HG03439 (cell line): ENCODE data around the gene KTN1.
A peak's percentile ranks its signal among the peaks of the same experiment; 100 is the strongest.

Experiments used
- ATAC-seq: cut with Tn5 transposase; IDR thresholded peaks from one replicate; pipeline ENCODE4 v1.9.1; 2021; ENCODE audit warnings: mild to moderate bottlenecking, moderate library complexity; ENCODE audit not compliant: unreplicated experiment

KTN1 gene

DNA sequence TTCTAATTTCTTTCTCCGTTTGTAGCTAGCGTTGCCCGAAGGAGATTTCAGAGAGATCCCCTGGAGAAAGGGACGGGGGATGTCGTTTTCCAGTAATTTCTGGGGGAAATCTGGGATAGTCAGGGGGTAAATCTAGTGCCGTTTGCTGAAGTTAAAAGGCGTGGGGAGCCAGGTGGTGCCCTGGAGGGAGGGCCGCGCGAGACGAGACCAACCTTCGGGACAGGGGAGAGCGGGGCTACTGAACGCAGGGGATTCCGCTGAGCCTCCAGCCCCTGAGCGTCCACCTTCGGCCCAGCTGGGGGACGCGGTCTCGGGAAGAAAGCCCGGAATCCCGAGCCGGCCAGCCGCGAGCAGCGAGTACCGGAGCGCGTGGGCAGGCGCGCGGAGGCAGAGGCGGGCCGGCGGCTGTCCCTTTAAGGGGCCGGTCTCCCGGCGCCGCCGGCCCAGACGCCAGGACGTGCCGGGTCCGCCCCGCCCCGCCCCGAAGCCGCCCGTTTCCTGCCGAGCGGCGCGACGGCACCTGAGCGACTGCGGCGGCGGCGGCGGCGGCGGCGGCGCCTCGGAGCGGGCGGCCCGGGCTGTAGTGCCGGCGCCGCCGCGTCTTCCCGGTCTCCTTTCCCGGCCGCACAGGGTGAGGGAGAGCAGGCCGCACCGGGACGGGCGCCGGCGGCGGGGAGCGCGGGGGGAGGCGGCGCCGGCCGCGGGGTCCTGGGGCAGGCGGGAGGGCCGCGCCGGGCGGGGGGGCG, at the start of gene KTN1:
Gene KTN1 (plus strand): TSS at position 484 of the 746 bp plus-strand sequence. CDS start 31,842 bp downstream, outside the sequence.
- ATAC-seq, result peak; percentile 81

DNA sequence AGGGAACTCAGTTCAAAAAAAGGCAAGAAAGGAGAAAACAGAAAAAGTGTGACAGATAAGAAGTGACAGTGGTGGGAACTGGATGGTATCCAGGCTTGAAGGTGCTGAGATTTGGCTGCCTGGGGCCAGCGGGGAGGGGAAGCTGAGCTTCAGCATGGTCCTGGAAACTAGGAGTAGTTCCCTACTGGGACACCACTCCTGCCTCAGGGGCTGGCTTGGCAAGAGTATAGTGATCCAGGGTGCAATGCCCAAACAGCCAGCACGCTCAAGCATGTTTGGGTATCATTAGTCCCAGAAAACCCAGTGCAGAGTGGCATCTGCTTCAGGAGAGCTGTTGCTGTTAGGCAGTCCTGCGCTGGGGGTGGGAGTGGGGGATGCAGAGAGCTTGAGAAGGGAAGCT, 49.5 kb upstream of the KTN1 start:
- ATAC-seq, result no peak

GRCh38 chr14:55532645-55533344, 47.2 kb upstream of the KTN1 start:
- no peak for ATAC-seq

DNA sequence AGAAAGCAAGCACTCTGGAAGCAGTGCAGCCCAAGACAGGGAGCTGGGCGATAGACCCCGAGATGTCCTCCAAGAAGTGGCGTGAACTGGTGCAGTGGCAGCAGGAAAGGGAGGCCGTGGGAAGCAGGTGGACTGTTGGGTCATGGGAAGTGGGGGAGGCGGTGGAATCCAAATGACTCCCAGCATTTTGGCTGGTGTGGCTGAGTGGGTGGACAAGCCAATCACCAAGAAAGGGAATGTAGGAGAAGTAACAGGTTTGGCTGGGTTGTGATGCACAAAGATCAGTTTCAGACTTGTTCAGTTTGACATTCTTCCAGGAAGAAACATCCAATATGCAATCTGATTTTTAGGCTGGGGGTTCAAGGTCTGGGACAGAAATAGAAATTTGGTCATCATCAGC, 46.0 kb upstream of the KTN1 start:
- no peak for ATAC-seq

- ATAC-seq, result no peak
Observed at GRCh38 chr14:55535516-55536203, 44.3 kb upstream of the KTN1 start.

DNA sequence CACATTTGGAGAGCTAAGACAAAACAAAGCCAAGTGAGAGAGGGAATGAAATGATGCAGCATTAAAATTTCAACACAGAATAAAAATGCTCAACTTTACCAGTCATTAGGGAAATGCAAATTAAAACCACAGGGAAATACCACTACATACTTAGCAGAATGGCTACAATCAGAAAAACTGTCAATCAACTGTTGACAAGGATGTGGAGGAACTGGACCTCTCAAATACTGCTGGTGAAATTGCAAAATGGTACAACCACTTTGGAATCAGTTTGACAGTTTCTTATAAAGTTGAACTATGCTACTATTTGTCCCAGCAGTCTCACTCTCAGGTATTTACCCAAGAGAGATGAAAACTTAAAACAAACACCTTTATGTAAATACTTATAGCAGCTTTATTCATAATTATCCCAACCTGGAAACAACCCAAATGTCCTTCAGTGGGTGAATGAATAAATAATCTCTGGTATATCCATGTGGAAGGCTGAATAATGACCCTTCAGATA, 43.8 kb upstream of the KTN1 start:
- ATAC-seq, result no peak

GRCh38 chr14:55537782-55538181, 42.2 kb upstream of the KTN1 start:
- no peak for ATAC-seq

DNA sequence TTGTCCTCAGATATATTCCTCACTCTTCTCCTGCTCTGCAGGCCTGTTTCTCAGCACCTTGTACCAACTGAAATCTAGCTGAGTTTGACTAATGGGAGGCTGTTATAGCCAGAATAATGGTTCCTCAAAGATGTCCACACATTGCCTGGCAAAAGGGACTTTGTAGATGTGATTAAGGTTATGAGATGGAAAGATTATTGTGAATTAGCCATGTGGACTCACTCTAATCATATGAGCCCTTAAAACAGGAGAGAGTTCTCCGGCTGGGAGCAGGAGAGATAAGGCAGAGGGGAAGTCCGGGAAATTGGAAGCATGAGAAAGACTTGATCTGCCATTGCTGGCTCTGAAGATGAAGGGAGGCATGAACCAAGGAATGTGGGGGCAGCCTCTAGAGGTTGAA, 40.0 kb upstream of the KTN1 start:
- no peak for ATAC-seq

GRCh38 chr14:55540847-55541773, 38.9 kb upstream of the KTN1 start:
- ATAC-seq, result no peak

- ATAC-seq, result no peak
Observed at GRCh38 chr14:55545779-55546178, 34.2 kb upstream of the KTN1 start.

GRCh38 chr14:55546212-55546874, 33.7 kb upstream of the KTN1 start:
- ATAC-seq, result no peak

- no peak for ATAC-seq
Observed at GRCh38 chr14:55547650-55548315, 32.2 kb upstream of the KTN1 start.

DNA sequence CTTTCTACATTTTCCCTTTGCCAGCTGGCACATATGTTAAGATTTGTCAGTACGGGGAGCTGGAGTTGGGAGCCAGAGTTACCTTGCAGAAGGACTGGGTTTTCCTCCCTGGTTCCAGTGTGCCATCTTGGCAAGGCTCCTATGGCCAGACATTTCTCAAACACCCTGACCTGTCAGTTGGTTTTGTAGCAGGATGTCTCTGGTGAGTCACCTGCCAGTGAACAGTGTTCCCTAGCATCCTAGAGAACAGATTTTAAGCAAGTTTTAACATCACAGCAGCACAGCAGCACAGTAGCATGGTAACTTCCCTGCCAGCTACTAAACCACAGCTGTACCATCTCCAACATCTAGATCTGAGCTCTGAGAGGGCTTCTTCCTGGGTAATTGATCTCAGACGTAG, 26.2 kb upstream of the KTN1 start:
- no peak for ATAC-seq

DNA sequence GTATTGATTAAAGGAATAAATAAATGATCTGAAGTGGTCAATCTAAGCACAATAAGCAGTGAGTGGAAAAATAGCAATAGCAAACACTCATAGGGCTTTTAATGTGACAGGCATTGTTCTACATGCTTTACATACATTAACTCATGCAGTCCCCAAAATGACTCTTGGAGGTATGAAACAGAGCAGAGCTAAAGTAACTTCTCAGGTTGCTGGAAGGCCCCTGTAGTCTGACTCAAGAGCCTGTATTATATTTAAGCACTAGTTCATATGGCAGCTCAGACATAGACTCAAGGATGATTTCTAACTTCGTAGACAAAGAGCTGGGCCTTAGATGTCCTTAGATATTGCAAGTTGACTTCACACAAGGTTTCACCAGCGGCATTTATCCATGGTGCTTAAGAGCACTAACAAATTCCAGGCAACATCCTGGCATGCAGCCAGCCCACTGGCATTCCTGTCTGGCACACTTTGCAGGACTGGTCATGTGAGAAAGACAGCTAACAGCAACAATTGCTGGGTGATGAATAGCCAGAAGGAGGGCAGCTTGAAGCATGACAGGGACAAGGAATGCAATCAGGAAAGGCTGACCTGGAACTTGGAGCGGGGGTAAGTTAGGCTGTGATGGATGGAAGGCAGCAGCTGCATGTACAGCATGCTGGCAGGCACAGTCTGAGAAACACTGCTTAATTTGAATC, 22.9 kb upstream of the KTN1 start:
- ATAC-seq, result no peak

DNA sequence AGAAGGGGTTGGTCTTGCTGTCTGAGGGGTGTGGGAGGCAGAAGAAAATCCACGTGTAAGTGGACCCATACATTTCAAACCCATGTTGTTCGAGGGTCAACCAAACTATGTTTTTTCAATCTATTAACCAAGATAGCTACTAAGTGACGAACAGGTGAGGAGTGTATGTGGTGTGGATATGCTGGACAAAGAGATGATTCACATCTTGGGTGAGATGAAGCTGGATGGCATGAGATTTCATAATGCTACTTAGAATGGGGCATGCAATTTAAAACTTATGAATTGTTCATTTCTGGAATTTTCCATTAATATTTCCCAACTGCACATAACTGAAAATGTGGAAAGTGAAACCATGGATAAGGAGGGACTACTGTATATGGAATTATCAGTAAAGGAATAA, 17.9 kb upstream of the KTN1 start:
- no peak for ATAC-seq

DNA sequence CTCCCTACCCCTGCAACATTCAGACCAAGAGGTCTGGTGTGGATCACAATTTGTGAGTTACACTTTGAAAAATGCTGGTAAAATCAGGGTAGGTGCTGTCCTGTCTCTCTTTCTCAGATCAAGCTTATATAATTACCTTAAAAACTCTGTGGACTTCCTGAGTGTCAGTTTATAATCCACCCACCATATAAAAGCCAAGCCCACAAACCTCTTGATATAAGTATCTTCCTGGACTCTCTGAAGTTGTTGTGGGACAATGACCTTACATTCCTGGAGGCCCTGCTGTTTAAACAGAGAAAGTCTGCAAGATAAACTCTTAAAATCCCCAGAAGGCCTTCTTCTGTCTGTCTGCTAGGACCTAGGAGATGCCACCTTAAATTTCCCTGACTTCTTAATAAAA, 11.4 kb upstream of the KTN1 start:
- no peak for ATAC-seq

GRCh38 chr14:55571125-55571889, 8.7 kb upstream of the KTN1 start:
- ATAC-seq, result no peak

DNA sequence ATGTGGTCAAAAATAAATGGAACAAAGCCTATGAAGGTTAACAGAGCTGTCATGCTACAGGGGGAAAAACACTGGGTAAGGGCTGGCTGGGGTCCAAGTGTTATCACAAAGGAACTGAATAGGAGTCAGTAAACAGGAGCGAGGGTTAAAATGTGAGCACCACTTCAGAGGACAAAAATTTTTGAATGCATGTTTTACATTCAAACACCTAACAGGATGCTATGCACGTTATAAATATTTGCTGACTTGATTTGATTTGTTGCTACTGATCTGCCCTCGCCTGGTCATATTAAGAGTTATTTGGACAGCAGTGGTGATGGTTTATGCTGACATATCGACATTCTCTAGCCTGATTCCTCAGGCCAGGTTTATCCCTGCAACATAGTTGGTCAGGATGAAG, 7.4 kb upstream of the KTN1 start:
- ATAC-seq, result no peak
